BE2C (cell line): ENCODE measurements around the gene RPP14.
"Not testable (repeated sequence)": the region's sequence is repeated elsewhere in the genome, so short reads cannot be mapped to it uniquely, and the experiment has no call there.

Experiments used
- DNase-seq: peaks from one replicate; pipeline ENCODE4 v3.0.0-alpha.2; 2020
- H3K27me3 ChIP-seq: fragments of 250-450 bp; sonication (Bioruptor Pico); 2 replicates; pipeline ENCODE4 v1.5.1; 2020; ENCODE audit warnings: mild to moderate bottlenecking
- H3K36me3 ChIP-seq: fragments of 250-450 bp; sonication (Bioruptor Pico); 2 replicates; pipeline ENCODE4 v1.5.1; 2020; ENCODE audit warnings: mild to moderate bottlenecking
- H3K4me1 ChIP-seq: fragments of 250-450 bp; sonication (Bioruptor Pico); 2 replicates; pipeline ENCODE4 v1.5.1; 2020
- H3K4me3 ChIP-seq: 2 replicates; pipeline ENCODE4 v1.5.1; 2011; ENCODE audit warnings: low read depth, low read length
- H3K9me3 ChIP-seq: fragments of 250-450 bp; sonication (Bioruptor Pico); 2 replicates; pipeline ENCODE4 v1.5.1; 2020
- TF ChIP-seq, protein P1 (sequence below): IDR thresholded peaks from 2 replicates; pipeline ENCODE4 v1.5.1; 2012; ENCODE audit warnings: mild to moderate bottlenecking, low read depth, low read length

RPP14 gene

DNA sequence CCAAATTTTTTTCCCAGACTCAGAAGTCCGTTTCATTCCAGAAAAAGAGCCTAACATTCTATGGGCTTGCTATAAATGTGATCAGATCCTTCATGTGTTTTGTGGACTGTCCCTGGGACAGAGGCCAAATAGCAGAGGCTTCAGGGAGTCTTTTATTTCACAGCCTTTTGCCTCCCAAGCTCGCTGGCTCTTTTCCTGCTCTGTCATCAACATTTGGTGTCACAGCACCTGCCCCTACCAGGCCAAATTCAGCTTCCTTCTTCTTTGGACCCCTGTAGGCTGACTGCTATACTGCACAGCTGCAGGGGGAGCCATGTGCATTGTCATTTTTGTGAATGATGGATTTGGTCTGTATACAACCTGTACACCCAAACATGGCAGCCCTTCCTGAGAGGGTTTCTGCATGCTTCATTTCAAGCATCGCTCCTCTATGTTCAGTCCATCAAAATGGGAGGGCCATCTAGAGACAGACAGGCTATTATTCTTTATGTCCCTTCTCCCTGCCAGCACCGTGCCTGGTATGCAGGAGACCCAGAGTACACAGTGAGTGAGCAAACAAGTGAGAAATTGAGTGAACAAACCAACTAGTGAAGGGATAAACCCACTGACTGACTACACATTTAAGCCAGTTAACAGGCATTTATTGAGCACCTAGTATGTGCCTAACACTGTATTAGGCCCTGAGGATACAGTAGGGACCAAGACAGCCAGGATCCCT, 17.9 kb upstream of the RPP14 start:
- Histone ChIP-seq H3K9me3 (no peaks in the 10 kb centered on the region), H3K36me3 (no peaks in the 10 kb centered on the region), H3K27me3 (no peaks in the 10 kb centered on the region), H3K4me1 (no peaks in the 10 kb centered on the region), H3K4me3 (no peak overlapping the region)
- TF ChIP-seq, protein P1, sequence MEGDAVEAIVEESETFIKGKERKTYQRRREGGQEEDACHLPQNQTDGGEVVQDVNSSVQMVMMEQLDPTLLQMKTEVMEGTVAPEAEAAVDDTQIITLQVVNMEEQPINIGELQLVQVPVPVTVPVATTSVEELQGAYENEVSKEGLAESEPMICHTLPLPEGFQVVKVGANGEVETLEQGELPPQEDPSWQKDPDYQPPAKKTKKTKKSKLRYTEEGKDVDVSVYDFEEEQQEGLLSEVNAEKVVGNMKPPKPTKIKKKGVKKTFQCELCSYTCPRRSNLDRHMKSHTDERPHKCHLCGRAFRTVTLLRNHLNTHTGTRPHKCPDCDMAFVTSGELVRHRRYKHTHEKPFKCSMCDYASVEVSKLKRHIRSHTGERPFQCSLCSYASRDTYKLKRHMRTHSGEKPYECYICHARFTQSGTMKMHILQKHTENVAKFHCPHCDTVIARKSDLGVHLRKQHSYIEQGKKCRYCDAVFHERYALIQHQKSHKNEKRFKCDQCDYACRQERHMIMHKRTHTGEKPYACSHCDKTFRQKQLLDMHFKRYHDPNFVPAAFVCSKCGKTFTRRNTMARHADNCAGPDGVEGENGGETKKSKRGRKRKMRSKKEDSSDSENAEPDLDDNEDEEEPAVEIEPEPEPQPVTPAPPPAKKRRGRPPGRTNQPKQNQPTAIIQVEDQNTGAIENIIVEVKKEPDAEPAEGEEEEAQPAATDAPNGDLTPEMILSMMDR: no peak
- DNase-seq: no peak

DNA sequence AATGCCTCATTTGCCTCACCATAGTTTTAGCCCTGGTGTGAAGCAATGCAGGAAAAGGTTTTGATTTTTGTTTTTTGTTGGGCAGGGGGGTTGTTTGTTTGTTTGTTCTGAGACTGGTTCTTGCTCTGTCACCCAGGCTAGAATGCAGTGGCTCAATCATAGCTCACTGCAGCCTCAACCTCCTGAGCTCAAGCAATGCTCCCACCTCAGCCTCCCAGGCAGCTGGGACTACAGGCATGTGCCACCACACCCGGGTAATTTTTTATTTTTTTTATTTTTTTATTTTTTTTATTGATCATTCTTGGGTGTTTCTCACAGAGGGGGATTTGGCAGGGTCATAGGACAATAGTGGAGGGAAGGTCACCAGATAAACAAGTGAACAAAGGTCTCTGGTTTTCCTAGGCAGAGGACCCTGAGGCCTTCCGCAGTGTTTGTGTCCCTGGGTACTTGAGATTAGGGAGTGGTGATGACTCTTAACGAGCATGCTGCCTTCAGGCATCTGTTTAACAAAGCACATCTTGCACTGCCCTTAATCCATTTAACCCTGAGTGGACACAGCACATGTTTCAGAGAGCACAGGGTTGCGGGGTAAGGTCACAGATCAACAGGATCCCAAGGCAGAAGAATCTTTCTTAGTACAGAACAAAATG, 17.0 kb upstream of the RPP14 start:
- not testable (repeated sequence) for H3K4me3 ChIP-seq, H3K4me1 ChIP-seq, H3K9me3 ChIP-seq, H3K27me3 ChIP-seq, H3K36me3 ChIP-seq, DNase-seq

DNA sequence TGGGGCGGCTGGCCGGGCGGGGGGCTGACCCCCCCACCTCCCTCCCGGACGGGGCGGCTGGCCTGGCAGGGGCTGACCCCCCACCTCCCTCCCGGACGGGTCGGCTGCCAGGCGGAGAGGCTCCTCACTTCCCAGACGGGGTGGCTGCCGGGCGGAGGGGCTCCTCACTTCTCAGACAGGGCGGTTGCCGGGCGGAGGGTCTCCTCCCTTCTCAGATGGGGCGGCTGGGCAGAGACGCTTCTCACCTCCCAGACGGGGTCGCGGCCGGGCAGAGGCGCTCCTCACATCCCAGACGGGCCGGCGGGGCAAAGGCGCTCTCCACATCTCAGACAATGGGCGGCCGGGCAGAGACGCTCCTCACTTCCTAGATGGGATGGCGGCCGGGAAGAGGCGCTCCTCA, 15.6 kb upstream of the RPP14 start:
- not testable (repeated sequence) for H3K27me3 ChIP-seq, H3K4me1 ChIP-seq, H3K36me3 ChIP-seq, H3K4me3 ChIP-seq, H3K9me3 ChIP-seq, DNase-seq

DNA sequence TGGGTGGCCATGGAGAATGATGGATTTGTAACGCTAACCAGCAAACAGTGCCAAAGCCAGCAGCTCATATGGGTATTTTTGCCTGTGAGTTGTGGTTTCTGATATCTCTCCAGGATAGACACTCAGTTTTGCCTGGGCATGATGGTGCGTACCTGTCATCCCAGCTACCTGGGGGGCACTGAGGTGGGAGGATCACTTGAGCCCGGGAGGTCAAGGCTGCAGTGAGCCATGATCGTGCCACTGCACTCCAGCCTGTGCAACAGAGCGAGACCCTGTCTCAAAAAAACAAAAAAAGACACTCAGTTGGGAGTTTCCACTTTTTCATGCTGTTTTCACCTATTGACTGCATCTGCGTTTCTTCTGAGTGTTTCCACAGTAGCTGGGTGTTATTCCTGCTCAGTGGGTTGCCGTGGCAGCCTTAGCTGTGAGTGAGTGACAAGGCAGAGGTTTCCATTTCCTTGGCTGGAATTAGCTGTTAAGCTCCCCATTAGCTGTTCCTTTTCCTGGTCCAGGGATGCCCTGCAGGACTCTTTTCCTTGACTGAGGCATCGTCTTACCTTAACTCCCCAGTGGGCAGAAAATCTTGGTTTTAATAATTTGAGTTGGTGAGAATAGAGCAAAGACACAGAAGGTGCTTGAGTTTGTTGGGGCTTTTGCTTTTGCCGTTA, 14.2 kb upstream of the RPP14 start:
- no peaks in the 10 kb centered on the region for H3K4me1 ChIP-seq
- no peak overlapping the region for H3K4me3 ChIP-seq
- no peaks in the 10 kb centered on the region for H3K36me3 ChIP-seq
- TF ChIP-seq, protein P1: no peak
- no peak for DNase-seq
- H3K9me3 ChIP-seq: no peaks in the 10 kb centered on the region
- H3K27me3 ChIP-seq: no peaks in the 10 kb centered on the region

DNA sequence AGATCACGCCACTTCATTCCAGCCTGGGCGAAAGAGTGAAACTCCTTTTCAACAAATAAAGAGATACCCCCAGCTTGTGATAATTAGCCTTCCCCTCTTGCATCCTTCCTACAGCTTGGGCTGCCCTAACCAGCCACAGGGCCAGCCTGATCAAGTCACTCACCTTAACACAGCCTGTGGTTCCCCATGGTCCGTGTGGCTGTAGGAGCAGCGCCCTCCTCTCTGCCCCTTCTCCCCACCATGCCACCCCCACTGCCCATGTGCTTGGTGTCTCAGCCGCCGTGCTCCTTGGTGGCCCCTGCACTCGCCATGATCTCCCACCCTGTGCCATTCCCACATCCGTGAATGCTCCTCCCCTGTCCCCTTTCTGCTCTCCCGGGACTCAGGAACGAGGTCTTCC, 13.2 kb upstream of the RPP14 start:
- Histone ChIP-seq H3K36me3 (no peaks in the 10 kb centered on the region), H3K4me1 (no peaks in the 10 kb centered on the region), H3K4me3 (no peak overlapping the region), H3K9me3 (no peaks in the 10 kb centered on the region), H3K27me3 (no peaks in the 10 kb centered on the region)
- TF ChIP-seq, protein P1: no peak
- no peak for DNase-seq

DNA sequence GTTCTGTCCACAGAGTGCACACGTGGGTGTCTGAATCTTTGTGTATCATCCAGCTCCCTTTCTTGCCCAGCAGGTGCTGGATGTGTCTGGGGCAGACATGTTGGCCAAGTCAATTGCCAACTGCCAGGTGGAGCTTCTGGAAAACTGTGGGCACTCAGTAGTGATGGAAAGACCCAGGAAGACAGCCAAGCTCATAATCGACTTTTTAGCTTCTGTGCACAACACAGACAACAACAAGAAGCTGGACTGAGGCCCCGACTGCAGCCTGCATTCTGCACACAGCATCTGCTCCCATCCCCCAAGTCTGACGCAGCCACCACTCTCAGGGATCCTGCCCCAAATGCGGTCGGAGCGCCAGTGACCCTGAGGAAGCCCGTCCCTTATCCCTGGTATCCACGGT, 12.5 kb upstream of the RPP14 start:
- Histone ChIP-seq H3K36me3 (no peaks in the 10 kb centered on the region), H3K9me3 (no peaks in the 10 kb centered on the region), H3K4me3 (no peak overlapping the region), H3K27me3 (no peaks in the 10 kb centered on the region), H3K4me1 (no peaks in the 10 kb centered on the region)
- TF ChIP-seq, protein P1: no peak
- no peak for DNase-seq

DNA sequence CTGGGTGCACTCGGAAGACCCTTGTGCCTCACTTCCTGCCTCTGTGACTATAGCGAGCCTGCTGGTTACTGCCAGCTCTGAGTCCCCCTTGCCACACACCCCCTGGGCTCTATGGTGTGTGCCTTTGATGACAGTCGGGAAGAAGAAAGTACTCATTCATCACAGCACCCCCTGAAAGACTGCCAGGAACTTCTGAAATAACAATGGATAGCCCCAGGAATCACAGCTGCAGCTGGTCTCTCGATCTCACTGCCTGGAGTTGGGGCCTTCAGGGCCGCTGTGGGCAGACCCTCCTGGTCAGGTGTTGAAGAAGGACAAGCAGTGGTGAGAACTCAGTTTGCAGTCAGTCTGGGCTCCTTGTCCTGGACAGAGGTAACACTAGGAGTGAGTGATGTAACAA, 9.8 kb upstream of the RPP14 start:
- DNase-seq: no peak
- no peaks in the 10 kb centered on the region for H3K9me3 ChIP-seq
- H3K4me3 ChIP-seq: no peak overlapping the region
- TF ChIP-seq, protein P1: no peak
- H3K27me3 ChIP-seq: no peaks in the 10 kb centered on the region
- H3K36me3 ChIP-seq: no peaks in the 10 kb centered on the region
- no peaks in the 10 kb centered on the region for H3K4me1 ChIP-seq
